Esophagus muscularis mucosa (tissue), 3 donors: Measurements from ENCODE around the gene VAMP2.

Source experiments
- POLR2A ChIP-seq: fragments of 450-650 bp; IDR thresholded peaks from one replicate; pipeline ENCODE4 v1.6.1; 2017; ENCODE audit warnings: antibody characterized with exemption, moderate library complexity, mild to moderate bottlenecking, low read depth
- TF ChIP-seq, protein P1 (sequence below), 3 experiments: fragments of 200-600 bp in 2 of 3; fragments of 450-650 bp in 1 of 3; sonication (generic) in 2 of 3; IDR thresholded peaks; one replicate each; pipeline ENCODE4 v1.5.1; 2017 to 2019; ENCODE audit warnings: antibody characterized with exemption in 3 of 3, mild to moderate bottlenecking in 2 of 3, moderate library complexity in 1 of 3

DNA sequence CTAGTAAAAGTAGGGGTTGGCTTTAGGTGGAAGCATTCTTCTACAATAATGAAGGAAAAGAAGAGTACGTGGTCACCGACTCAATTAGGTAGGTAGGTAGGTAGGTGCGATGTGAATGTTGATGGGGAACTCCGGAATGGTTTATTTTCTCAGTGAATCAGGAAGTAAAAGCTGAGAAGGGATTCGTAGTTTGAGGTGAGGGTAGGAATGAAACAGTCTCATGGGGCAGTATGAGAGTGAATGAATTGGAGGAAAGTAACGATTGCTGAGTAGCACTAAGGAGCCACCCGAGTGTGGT, 24.4 kb downstream of the VAMP2 start:
- TF ChIP-seq, protein P1, sequence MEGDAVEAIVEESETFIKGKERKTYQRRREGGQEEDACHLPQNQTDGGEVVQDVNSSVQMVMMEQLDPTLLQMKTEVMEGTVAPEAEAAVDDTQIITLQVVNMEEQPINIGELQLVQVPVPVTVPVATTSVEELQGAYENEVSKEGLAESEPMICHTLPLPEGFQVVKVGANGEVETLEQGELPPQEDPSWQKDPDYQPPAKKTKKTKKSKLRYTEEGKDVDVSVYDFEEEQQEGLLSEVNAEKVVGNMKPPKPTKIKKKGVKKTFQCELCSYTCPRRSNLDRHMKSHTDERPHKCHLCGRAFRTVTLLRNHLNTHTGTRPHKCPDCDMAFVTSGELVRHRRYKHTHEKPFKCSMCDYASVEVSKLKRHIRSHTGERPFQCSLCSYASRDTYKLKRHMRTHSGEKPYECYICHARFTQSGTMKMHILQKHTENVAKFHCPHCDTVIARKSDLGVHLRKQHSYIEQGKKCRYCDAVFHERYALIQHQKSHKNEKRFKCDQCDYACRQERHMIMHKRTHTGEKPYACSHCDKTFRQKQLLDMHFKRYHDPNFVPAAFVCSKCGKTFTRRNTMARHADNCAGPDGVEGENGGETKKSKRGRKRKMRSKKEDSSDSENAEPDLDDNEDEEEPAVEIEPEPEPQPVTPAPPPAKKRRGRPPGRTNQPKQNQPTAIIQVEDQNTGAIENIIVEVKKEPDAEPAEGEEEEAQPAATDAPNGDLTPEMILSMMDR (IDR thresholded peaks at IDR 0.05): no peak
- no peak for TF ChIP-seq POLR2A
